Esophagus squamous epithelium (tissue), 5 donors: ENCODE measurements around the gene PRR12. TPM values are rescaled to one million over a fixed set of nuclear protein-coding genes. Genes with fewer than 3 reads are reported as not detected.

Experiments used
- DNase-seq: peaks from one replicate; lab custom pipeline; 2025; lab: John Stamatoyannopoulos, UW
- H3K27ac ChIP-seq, 4 donors: fragments of 200-600 bp; sonication (generic); one replicate each; pipeline ENCODE4 v1.5.1; 2016 to 2019; ENCODE audit warnings: mild to moderate bottlenecking in 1 of 4
- H3K27me3 ChIP-seq, 4 donors: fragments of 200-600 bp; sonication (generic); 1 replicate in 3 of 4; 2 replicates in 1 of 4; pipeline versions ENCODE4 v1.5.1 to v1.6.0; 2017 to 2021; ENCODE audit warnings: antibody characterized with exemption in 1 of 4
- H3K36me3 ChIP-seq, 3 donors: fragments of 200-600 bp; sonication (generic); one replicate each; pipeline ENCODE4 v1.5.1; 2016 to 2019
- H3K4me1 ChIP-seq, 3 donors: fragments of 200-600 bp; sonication (generic); one replicate each; pipeline ENCODE4 v1.5.1; 2017 to 2019
- H3K4me3 ChIP-seq, 4 donors: fragments of 200-600 bp; sonication (generic); 1 replicate in 3 of 4; 2 replicates in 1 of 4; pipeline ENCODE4 v1.5.1; 2016 to 2019; ENCODE audit warnings: mild to moderate bottlenecking in 2 of 4, moderate library complexity in 1 of 4
- H3K9me3 ChIP-seq, 3 donors: fragments of 200-600 bp; sonication (generic); one replicate each; pipeline ENCODE4 v1.5.1; 2016 to 2019
- POLR2A ChIP-seq, 4 donors: fragments of 450-650 bp; IDR thresholded peaks; one replicate each; pipeline ENCODE4 v1.6.1; 2017; ENCODE audit warnings: antibody characterized with exemption in 4 of 4, mild to moderate bottlenecking in 4 of 4, moderate library complexity in 3 of 4
- WGBS, 2 donors: methylation state at CpG; one replicate each; pipeline ENCODE4 v1.1.5; 2018; 5-methylcytosine and 5-hydroxymethylcytosine counted together
- intact Hi-C: fragments of 100-400 bp; cut with DNase I; formaldehyde crosslinking; loops from one replicate; pipeline ENCODE4 v1.15.0; 2022
- total RNA-seq, 4 donors: library from RNA; depleted of rRNA; stranded (reverse); fragments of >200 nt; gene quantifications; one replicate each; pipeline ENCODE4 v1.1.0, GENCODE V29; 2016
- TF ChIP-seq, protein P1 (sequence below), 6 experiments: fragments of 450-650 bp in 4 of 6; fragments of 200-600 bp in 2 of 6; sonication (generic) in 2 of 6; IDR thresholded peaks; one replicate each; pipeline ENCODE4 v1.5.1; 2016 to 2019; ENCODE audit warnings: antibody characterized with exemption in 6 of 6, mild to moderate bottlenecking in 4 of 6, moderate library complexity in 4 of 6
- donor health status: DM: yes; HTN: yes; CAD: no.

Gene PRR12
- total RNA-seq, 4 donors from 2014 or later, result 4.5 to 11.9 (median 7.7) TPM

DNA sequence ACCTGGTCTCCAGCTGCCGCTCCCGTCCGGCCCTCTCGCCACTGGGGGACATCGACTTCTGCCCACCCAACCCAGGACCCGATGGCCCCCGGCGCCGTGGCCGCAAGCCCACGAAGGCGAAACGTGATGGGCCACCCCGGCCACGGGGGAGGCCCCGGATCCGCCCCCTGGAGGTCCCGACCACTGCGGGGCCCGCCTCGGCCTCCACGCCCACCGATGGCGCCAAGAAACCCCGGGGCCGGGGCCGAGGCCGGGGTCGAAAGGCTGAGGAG is 6.7 kb downstream of the PRR12 start:
- Histone ChIP-seq H3K27me3 (no peaks in the 10 kb centered on the region), H3K9me3 (no peaks in the 10 kb centered on the region), H3K27ac (no peak overlapping the region), H3K4me1 (peaks cover 12 to 31% (median 14%) of the 10 kb centered on the region in 3 donors), H3K4me3 (no peak overlapping the region), H3K36me3 (peaks cover 49 to 88% (median 61%) of the 10 kb centered on the region in 3 donors)
- intact Hi-C loops, result no loop called here
- no CpG with 5 or more reads among the region's 29 CpGs for WGBS, 2 donors
- TF ChIP-seq, protein P1, sequence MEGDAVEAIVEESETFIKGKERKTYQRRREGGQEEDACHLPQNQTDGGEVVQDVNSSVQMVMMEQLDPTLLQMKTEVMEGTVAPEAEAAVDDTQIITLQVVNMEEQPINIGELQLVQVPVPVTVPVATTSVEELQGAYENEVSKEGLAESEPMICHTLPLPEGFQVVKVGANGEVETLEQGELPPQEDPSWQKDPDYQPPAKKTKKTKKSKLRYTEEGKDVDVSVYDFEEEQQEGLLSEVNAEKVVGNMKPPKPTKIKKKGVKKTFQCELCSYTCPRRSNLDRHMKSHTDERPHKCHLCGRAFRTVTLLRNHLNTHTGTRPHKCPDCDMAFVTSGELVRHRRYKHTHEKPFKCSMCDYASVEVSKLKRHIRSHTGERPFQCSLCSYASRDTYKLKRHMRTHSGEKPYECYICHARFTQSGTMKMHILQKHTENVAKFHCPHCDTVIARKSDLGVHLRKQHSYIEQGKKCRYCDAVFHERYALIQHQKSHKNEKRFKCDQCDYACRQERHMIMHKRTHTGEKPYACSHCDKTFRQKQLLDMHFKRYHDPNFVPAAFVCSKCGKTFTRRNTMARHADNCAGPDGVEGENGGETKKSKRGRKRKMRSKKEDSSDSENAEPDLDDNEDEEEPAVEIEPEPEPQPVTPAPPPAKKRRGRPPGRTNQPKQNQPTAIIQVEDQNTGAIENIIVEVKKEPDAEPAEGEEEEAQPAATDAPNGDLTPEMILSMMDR (IDR thresholded peaks at IDR 0.05), result no peak
- TF ChIP-seq POLR2A (IDR thresholded peaks at IDR 0.05), result no peak
- no peak for DNase-seq

GRCh38 chr19:49599378-49600295 is 8.7 kb downstream of the PRR12 start:
- peaks cover 46 to 100% (median 64%) of the 10 kb centered on the region in 3 donors for H3K36me3 ChIP-seq

GRCh38 chr19:49601482-49602038 is 10.6 kb downstream of the PRR12 start:
- 86 to 98% methylated on average over 8 to 12 of the region's 38 CpGs for whole genome bisulfite sequencing, 2 donors
- no peaks in the 10 kb centered on the region for H3K4me1 ChIP-seq
- no peak for DNase-seq

More at GRCh38 chr19:49599378-49600295, 8.7 kb downstream of the PRR12 start:
- DNase-seq, result no peak
- intact Hi-C loops, result no loop called here
- H3K4me1 ChIP-seq, result peaks cover 0 to 11% (median 2%) of the 10 kb centered on the region in 3 donors
- no peak overlapping the region for H3K27ac ChIP-seq
- H3K27me3 ChIP-seq, result no peaks in the 10 kb centered on the region
- no peak overlapping the region for H3K4me3 ChIP-seq
- TF ChIP-seq POLR2A (IDR thresholded peaks at IDR 0.05), result no peak
- TF ChIP-seq, protein P1 (IDR thresholded peaks at IDR 0.05), result no peak
- no peaks in the 10 kb centered on the region for H3K9me3 ChIP-seq
- 93 to 97% methylated on average over 10 to 20 of the region's 26 CpGs for WGBS, 2 donors

GRCh38 chr19:49602806-49603205 is 11.8 kb downstream of the PRR12 start:
- Histone ChIP-seq H3K27ac (no peak overlapping the region), H3K4me1 (no peaks in the 10 kb centered on the region), H3K27me3 (no peaks in the 10 kb centered on the region), H3K9me3 (no peaks in the 10 kb centered on the region), H3K4me3 (no peak overlapping the region), H3K36me3 (peaks cover 15 to 100% (median 46%) of the 10 kb centered on the region in 3 donors)
- TF ChIP-seq, protein P1 (IDR thresholded peaks at IDR 0.05), result no peak
- no peak for TF ChIP-seq POLR2A (IDR thresholded peaks at IDR 0.05)
- intact Hi-C loops, result no loop called here
- 74 to 93% methylated on average over 2 of the region's 2 CpGs for WGBS, 2 donors
- DNase-seq, result no peak

More at GRCh38 chr19:49601482-49602038, 10.6 kb downstream of the PRR12 start:
- H3K27me3 ChIP-seq, result no peaks in the 10 kb centered on the region
- intact Hi-C loops, result no loop called here
- TF ChIP-seq POLR2A (IDR thresholded peaks at IDR 0.05), result no peak
- TF ChIP-seq, protein P1 (IDR thresholded peaks at IDR 0.05), result no peak
- H3K4me3 ChIP-seq, result no peak overlapping the region
- no peaks in the 10 kb centered on the region for H3K9me3 ChIP-seq
- no peak overlapping the region for H3K27ac ChIP-seq
- H3K36me3 ChIP-seq, result peaks cover 27 to 100% (median 58%) of the 10 kb centered on the region in 3 donors

- Histone ChIP-seq H3K27me3 (no peaks in the 10 kb centered on the region), H3K27ac (no peak overlapping the region), H3K9me3 (no peaks in the 10 kb centered on the region), H3K4me1 (no peaks in the 10 kb centered on the region), H3K4me3 (no peak overlapping the region), H3K36me3 (peaks cover 9 to 100% (median 48%) of the 10 kb centered on the region in 3 donors)
- 85 to 100% methylated on average over 1 to 5 of the region's 7 CpGs for WGBS, 2 donors
- intact Hi-C loops, result no loop called here
- no peak for DNase-seq
- TF ChIP-seq, protein P1 (IDR thresholded peaks at IDR 0.05), result no peak
- TF ChIP-seq POLR2A (IDR thresholded peaks at IDR 0.05), result no peak
Observed at GRCh38 chr19:49605605-49606004, 14.6 kb downstream of the PRR12 start.
